Neural cell (in vitro differentiated cells): ENCODE measurements around the gene MTMR12. TPM values are rescaled to one million over a fixed set of nuclear protein-coding genes. Genes with fewer than 3 reads are reported as not detected.
A peak's percentile ranks its signal among the peaks of the same experiment; 100 is the strongest.

Experiments used
- H2AFZ ChIP-seq: fragments of 200-600, 300-800 bp; sonication (generic), shearing (Covaris generic); 2 replicates; pipeline ENCODE4 v1.6.0; 2014; ENCODE audit warnings: low read depth, mild to moderate bottlenecking, antibody characterized with exemption, low read length, moderate library complexity
- H3F3A ChIP-seq: fragments of 200-600 bp; shearing (Covaris generic); 2 replicates; pipeline ENCODE4 v1.6.1; 2016; ENCODE audit warnings: mild to moderate bottlenecking, moderate library complexity, mixed read lengths, antibody characterized with exemption, low read length; ENCODE audit not compliant: insufficient read depth, poor library complexity, severe bottlenecking
- H3K27ac ChIP-seq: fragments of 200-600, 300-800 bp; sonication (generic), shearing (Covaris generic); 2 replicates; pipeline ENCODE4 v1.5.1; 2014; ENCODE audit warnings: mild to moderate bottlenecking, low read length, moderate library complexity
- H3K27me3 ChIP-seq: fragments of 300-800, 200-600 bp; sonication (generic), shearing (Covaris generic); 2 replicates; pipeline ENCODE4 v1.6.0; 2014; ENCODE audit warnings: mild to moderate bottlenecking, low read depth, low read length, moderate library complexity; ENCODE audit not compliant: insufficient read depth
- H3K36me3 ChIP-seq: fragments of 300-800, 200-600 bp; sonication (generic), shearing (Covaris generic); 2 replicates; pipeline ENCODE4 v1.5.1; 2014; ENCODE audit warnings: mild to moderate bottlenecking, antibody characterized with exemption, low read length, moderate library complexity; ENCODE audit not compliant: insufficient read depth
- H3K4me2 ChIP-seq: fragments of 300-800, 200-600 bp; sonication (generic), shearing (Covaris generic); 2 replicates; pipeline ENCODE4 v1.6.0; 2014; ENCODE audit warnings: mild to moderate bottlenecking, low read length
- H3K4me3 ChIP-seq: fragments of 300-800, 200-600 bp; sonication (generic), shearing (Covaris generic); 2 replicates; pipeline ENCODE4 v1.5.1; 2014; ENCODE audit warnings: mild to moderate bottlenecking, low read length, moderate library complexity
- H3K79me2 ChIP-seq: fragments of 200-600 bp; shearing (Covaris generic); replicated peaks from 2 replicates; pipeline ENCODE4 v1.6.0; 2014; ENCODE audit warnings: mild to moderate bottlenecking, low read length, moderate library complexity; ENCODE audit not compliant: insufficient read depth
- H3K9ac ChIP-seq: fragments of 300-800, 200-600 bp; sonication (generic), shearing (Covaris generic); 2 replicates; pipeline ENCODE4 v1.6.1; 2016; ENCODE audit warnings: mild to moderate bottlenecking, low read length, mixed read lengths
- H3K9me2 ChIP-seq: fragments of 200-600 bp; shearing (Covaris generic); 2 replicates; pipeline ENCODE4 v1.6.1; 2016; ENCODE audit warnings: mild to moderate bottlenecking, low read length, mixed read lengths; ENCODE audit not compliant: insufficient read depth
- H3K9me3 ChIP-seq: fragments of 200-600, 300-800 bp; sonication (generic), shearing (Covaris generic); 2 replicates; pipeline ENCODE4 v1.6.1; 2016; ENCODE audit warnings: mild to moderate bottlenecking, mixed run types, low read length, moderate library complexity, mixed read lengths
- H4K20me1 ChIP-seq: fragments of 200-600 bp; shearing (Covaris generic); 2 replicates; pipeline ENCODE4 v1.6.1; 2016; ENCODE audit warnings: mild to moderate bottlenecking, mixed run types; ENCODE audit not compliant: insufficient read depth
- CTCF ChIP-seq: fragments of 450-650 bp; IDR thresholded peaks from 2 replicates; pipeline ENCODE4 v1.5.1; 2014; ENCODE audit warnings: antibody characterized with exemption, mild to moderate bottlenecking, moderate library complexity; ENCODE audit not compliant: poor library complexity, severe bottlenecking
- EP300 ChIP-seq: fragments of 450-650 bp; conservative IDR thresholded peaks from 2 replicates; pipeline ENCODE4 v1.6.1; 2014; ENCODE audit warnings: antibody characterized with exemption, mild to moderate bottlenecking, moderate library complexity; ENCODE audit not compliant: poor library complexity, severe bottlenecking
- EZH2 ChIP-seq: fragments of 200-600, 300-800 bp; shearing (Covaris generic), sonication (generic); IDR thresholded peaks from 2 replicates; pipeline ENCODE4 v1.6.1; 2014; ENCODE audit warnings: antibody characterized with exemption, low read length, borderline replicate concordance, mild to moderate bottlenecking; ENCODE audit not compliant: insufficient read depth, poor library complexity, severe bottlenecking
- MXI1 ChIP-seq: fragments of 450-650 bp; conservative IDR thresholded peaks from 2 replicates; pipeline ENCODE4 v1.6.1; 2014; ENCODE audit warnings: antibody characterized with exemption, mild to moderate bottlenecking; ENCODE audit not compliant: poor library complexity, severe bottlenecking
- POLR2AphosphoS5 ChIP-seq: IDR thresholded peaks from 2 replicates; pipeline ENCODE4 v1.6.1; 2012
- RAD21 ChIP-seq: fragments of 450-650 bp; conservative IDR thresholded peaks from 2 replicates; pipeline ENCODE4 v1.6.1; 2014; ENCODE audit warnings: antibody characterized with exemption, mild to moderate bottlenecking, moderate library complexity
- REST ChIP-seq: IDR thresholded peaks from 2 replicates; pipeline ENCODE4 v1.6.1; 2012; ENCODE audit warnings: borderline replicate concordance
- SMC3 ChIP-seq: fragments of 450-650 bp; conservative IDR thresholded peaks from 2 replicates; pipeline ENCODE4 v1.6.1; 2014; ENCODE audit warnings: antibody characterized with exemption, mild to moderate bottlenecking, moderate library complexity; ENCODE audit not compliant: poor library complexity
- TAF1 ChIP-seq: IDR thresholded peaks from 2 replicates; pipeline ENCODE4 v1.6.1; 2012; ENCODE audit warnings: low read depth
- polyA plus RNA-seq: library from polyadenylated mRNA; depleted of rRNA; stranded (reverse); fragments of >200 nt; gene quantifications from 2 replicates; pipeline ENCODE4 v1.2.3, GENCODE V29; 2014

The MTMR12 gene
- polyA plus RNA-seq, 1 donor from 2014 or later: 13.5 TPM

- no peaks in the 10 kb centered on the region for H3K27me3 ChIP-seq
- H3K36me3 ChIP-seq: no peaks in the 10 kb centered on the region
- H3K27ac ChIP-seq: no peak overlapping the region
- no peaks in the 10 kb centered on the region for H3F3A ChIP-seq
- H3K4me2 ChIP-seq: no peak overlapping the region
- H3K9me3 ChIP-seq: no peaks in the 10 kb centered on the region
- H3K4me3 ChIP-seq: no peak overlapping the region
- no peak for TF ChIP-seq CTCF
- TF ChIP-seq EZH2: no peak
- TF ChIP-seq SMC3: no peak
- TF ChIP-seq POLR2AphosphoS5: no peak
- TF ChIP-seq EP300: peak; percentile 34
- H3K9me2 ChIP-seq: no peaks in the 10 kb centered on the region
- no peak overlapping the region for H3K9ac ChIP-seq
- no peak overlapping the region for H2AFZ ChIP-seq
- no peaks in the 10 kb centered on the region for H4K20me1 ChIP-seq
- no peaks in the 10 kb centered on the region for H3K79me2 ChIP-seq
Observed at GRCh38 chr5:32325062-32325461, 12.3 kb upstream of the MTMR12 start.

- Histone ChIP-seq H3K9me2 (no peaks in the 10 kb centered on the region), H3K27me3 (no peaks in the 10 kb centered on the region), H3K9me3 (no peaks in the 10 kb centered on the region), H2AFZ (no peak overlapping the region), H3K4me3 (no peak overlapping the region), H3K36me3 (no peaks in the 10 kb centered on the region), H3K4me2 (no peak overlapping the region), H3K79me2 (no peaks in the 10 kb centered on the region), H4K20me1 (no peaks in the 10 kb centered on the region), H3F3A (no peaks in the 10 kb centered on the region), H3K9ac (no peak overlapping the region), H3K27ac (no peak overlapping the region)
- no peak for TF ChIP-seq CTCF
- no peak for TF ChIP-seq POLR2AphosphoS5
- no peak for TF ChIP-seq SMC3
- no peak for TF ChIP-seq EP300
- no peak for TF ChIP-seq TAF1
- no peak for TF ChIP-seq EZH2
- TF ChIP-seq REST: no peak
- no peak for TF ChIP-seq MXI1
- TF ChIP-seq RAD21: no peak
Observed at GRCh38 chr5:32323741-32324140, 11.0 kb upstream of the MTMR12 start.
